ENCODE measurements around the gene FBXO5.

GRCh38 chr6:152948150-152948768 is 34.6 kb downstream of the FBXO5 start:
- TF ChIP-seq CTCF (IDR thresholded peaks at IDR 0.05) (peak; percentile 46 to 68 (median 60)), POLR2A (IDR thresholded peaks at IDR 0.05) (no peak)

All from adrenal gland (tissue), 5 donors.